NCI-H2196 treated with DMSO at 0.1 percent for 48 hours (cell line): ENCODE measurements around the gene OGDH.

Source experiments
- DNase-seq: peaks from one replicate; lab custom pipeline; 2025; ENCODE audit not compliant: unreplicated experiment; lab: John Stamatoyannopoulos, UW

The OGDH gene

GRCh38 chr7:44618045-44618444, 11.6 kb downstream of the OGDH start:
- DNase-seq = no peak

- no peak for DNase-seq
Measured at GRCh38 chr7:44618753-44619152, 12.3 kb downstream of the OGDH start.

- DNase-seq = no peak
Measured at GRCh38 chr7:44621034-44621749, 14.8 kb downstream of the OGDH start.

GRCh38 chr7:44621750-44622103, 15.3 kb downstream of the OGDH start:
- no peak for DNase-seq

GRCh38 chr7:44622342-44623151, 16.1 kb downstream of the OGDH start:
- DNase-seq = no peak

GRCh38 chr7:44624318-44624717, 17.9 kb downstream of the OGDH start:
- DNase-seq = no peak

- DNase-seq = no peak
Measured at GRCh38 chr7:44625526-44626471, 19.4 kb downstream of the OGDH start.

GRCh38 chr7:44626620-44627019, 20.2 kb downstream of the OGDH start:
- DNase-seq = no peak

GRCh38 chr7:44629829-44630522, 23.5 kb downstream of the OGDH start:
- no peak for DNase-seq

- DNase-seq = no peak
Measured at GRCh38 chr7:44630792-44631457, 24.5 kb downstream of the OGDH start.

GRCh38 chr7:44631458-44632115, 25.2 kb downstream of the OGDH start:
- DNase-seq = no peak

- no peak for DNase-seq
Measured at GRCh38 chr7:44632196-44632595, 25.8 kb downstream of the OGDH start.

GRCh38 chr7:44633254-44634186, 27.1 kb downstream of the OGDH start:
- DNase-seq = peak; percentile 82

GRCh38 chr7:44634187-44634838, 27.9 kb downstream of the OGDH start:
- DNase-seq = no peak

GRCh38 chr7:44634839-44635591, 28.6 kb downstream of the OGDH start:
- DNase-seq = no peak

- no peak for DNase-seq
Measured at GRCh38 chr7:44636041-44636584, 29.7 kb downstream of the OGDH start.

- DNase-seq = no peak
Measured at GRCh38 chr7:44636926-44637325, 30.5 kb downstream of the OGDH start.
